Parathyroid adenoma (tissue), 2 donors: ENCODE data around the gene SMYD4.

ENCODE experiments used
- H2AFZ ChIP-seq: fragments of 300-600 bp; sonication (generic); one replicate; pipeline ENCODE4 v1.7.0; 2017; ENCODE audit warnings: antibody characterized with exemption, mild to moderate bottlenecking
- H3K27ac ChIP-seq: fragments of 300-600 bp; sonication (generic); one replicate; pipeline ENCODE4 v1.7.0; 2017
- H3K27me3 ChIP-seq: fragments of 300-600 bp; sonication (generic); one replicate; pipeline ENCODE4 v1.7.0; 2017; ENCODE audit warnings: low read length; ENCODE audit not compliant: control insufficient read depth, insufficient read depth
- H3K36me3 ChIP-seq: fragments of 300-600 bp; sonication (generic); one replicate; pipeline ENCODE4 v1.7.0; 2017; ENCODE audit warnings: low read length; ENCODE audit not compliant: control insufficient read depth, insufficient read depth
- H3K4me1 ChIP-seq: fragments of 300-600 bp; sonication (generic); one replicate; pipeline ENCODE4 v1.7.0; 2017; ENCODE audit warnings: control low read depth
- H3K4me2 ChIP-seq: fragments of 300-600 bp; sonication (generic); one replicate; pipeline ENCODE4 v1.7.0; 2017; ENCODE audit warnings: low read length
- H3K4me3 ChIP-seq: fragments of 300-600 bp; sonication (generic); one replicate; pipeline ENCODE4 v1.7.0; 2017; ENCODE audit warnings: low read depth, low read length
- H3K79me2 ChIP-seq: fragments of 300-600 bp; sonication (generic); one replicate; pipeline ENCODE4 v1.7.0; 2017; ENCODE audit warnings: control low read depth
- H3K9ac ChIP-seq: fragments of 300-600 bp; sonication (generic); one replicate; pipeline ENCODE4 v1.7.0; 2017; ENCODE audit warnings: mild to moderate bottlenecking
- H3K9me3 ChIP-seq: fragments of 300-600 bp; sonication (generic); one replicate; pipeline ENCODE4 v1.7.0; 2017; ENCODE audit warnings: low read length; ENCODE audit not compliant: control insufficient read depth
- TF ChIP-seq, protein P1 (sequence below): fragments of 300-600 bp; sonication (generic); IDR thresholded peaks from one replicate; pipeline ENCODE4 v1.7.0; 2017; ENCODE audit warnings: antibody characterized with exemption, mild to moderate bottlenecking
- donor health status: primary hyperparathyroidism.

The SMYD4 gene

DNA sequence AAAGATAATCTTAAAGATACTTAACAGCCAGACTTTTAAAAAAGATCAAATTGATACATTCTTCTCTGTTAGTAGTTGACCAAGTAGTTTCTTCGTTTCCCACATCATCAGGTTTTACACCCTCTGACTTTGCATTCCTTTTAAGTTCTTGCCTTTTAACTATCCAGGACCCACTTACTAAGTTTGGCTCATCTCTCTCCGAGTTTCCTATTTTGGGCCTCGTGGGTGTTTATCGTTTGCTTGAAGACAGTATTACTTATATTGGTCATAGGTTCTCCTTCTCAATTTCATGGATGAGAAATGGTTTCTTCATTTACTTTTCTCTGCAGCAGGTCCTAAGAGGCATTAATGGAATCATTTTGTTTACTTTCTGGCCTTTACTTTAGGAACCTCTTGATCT, 43.3 kb upstream of the SMYD4 start:
- H2AFZ ChIP-seq: no peak overlapping the region
- no peaks in the 10 kb centered on the region for H3K9me3 ChIP-seq
- H3K4me1 ChIP-seq: no peaks in the 10 kb centered on the region
- no peak overlapping the region for H3K27ac ChIP-seq
- no peak overlapping the region for H3K4me2 ChIP-seq
- no peaks in the 10 kb centered on the region for H3K27me3 ChIP-seq
- H3K36me3 ChIP-seq: no peaks in the 10 kb centered on the region
- no peak overlapping the region for H3K9ac ChIP-seq
- no peaks in the 10 kb centered on the region for H3K79me2 ChIP-seq
- TF ChIP-seq, protein P1, sequence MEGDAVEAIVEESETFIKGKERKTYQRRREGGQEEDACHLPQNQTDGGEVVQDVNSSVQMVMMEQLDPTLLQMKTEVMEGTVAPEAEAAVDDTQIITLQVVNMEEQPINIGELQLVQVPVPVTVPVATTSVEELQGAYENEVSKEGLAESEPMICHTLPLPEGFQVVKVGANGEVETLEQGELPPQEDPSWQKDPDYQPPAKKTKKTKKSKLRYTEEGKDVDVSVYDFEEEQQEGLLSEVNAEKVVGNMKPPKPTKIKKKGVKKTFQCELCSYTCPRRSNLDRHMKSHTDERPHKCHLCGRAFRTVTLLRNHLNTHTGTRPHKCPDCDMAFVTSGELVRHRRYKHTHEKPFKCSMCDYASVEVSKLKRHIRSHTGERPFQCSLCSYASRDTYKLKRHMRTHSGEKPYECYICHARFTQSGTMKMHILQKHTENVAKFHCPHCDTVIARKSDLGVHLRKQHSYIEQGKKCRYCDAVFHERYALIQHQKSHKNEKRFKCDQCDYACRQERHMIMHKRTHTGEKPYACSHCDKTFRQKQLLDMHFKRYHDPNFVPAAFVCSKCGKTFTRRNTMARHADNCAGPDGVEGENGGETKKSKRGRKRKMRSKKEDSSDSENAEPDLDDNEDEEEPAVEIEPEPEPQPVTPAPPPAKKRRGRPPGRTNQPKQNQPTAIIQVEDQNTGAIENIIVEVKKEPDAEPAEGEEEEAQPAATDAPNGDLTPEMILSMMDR: no peak
- no peak overlapping the region for H3K4me3 ChIP-seq

DNA sequence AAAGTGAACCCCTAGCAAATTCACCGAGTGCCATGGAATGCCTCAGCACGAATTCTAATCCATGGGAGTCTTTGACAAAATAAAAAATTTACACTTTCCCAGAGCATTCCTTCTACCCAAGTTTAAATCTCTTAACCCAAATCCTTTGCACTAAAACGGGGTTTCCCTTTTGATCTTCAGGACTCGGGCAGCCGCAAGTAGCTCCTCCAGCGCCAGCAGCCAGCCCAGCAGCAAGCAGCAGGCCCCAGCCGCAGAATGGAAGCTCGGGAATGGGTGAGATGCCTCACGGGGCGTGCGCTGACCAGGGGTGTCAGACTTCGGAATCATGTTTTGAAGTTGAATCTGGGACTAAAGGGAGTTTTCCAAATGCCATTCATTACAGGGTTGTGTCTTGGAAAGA, 42.6 kb upstream of the SMYD4 start:
- Histone ChIP-seq H3K36me3 (no peaks in the 10 kb centered on the region), H3K27me3 (no peaks in the 10 kb centered on the region), H3K79me2 (no peaks in the 10 kb centered on the region), H2AFZ (no peak overlapping the region), H3K4me2 (no peak overlapping the region), H3K4me1 (no peaks in the 10 kb centered on the region), H3K27ac (no peak overlapping the region), H3K4me3 (no peak overlapping the region), H3K9ac (no peak overlapping the region), H3K9me3 (no peaks in the 10 kb centered on the region)
- TF ChIP-seq, protein P1: no peak

DNA sequence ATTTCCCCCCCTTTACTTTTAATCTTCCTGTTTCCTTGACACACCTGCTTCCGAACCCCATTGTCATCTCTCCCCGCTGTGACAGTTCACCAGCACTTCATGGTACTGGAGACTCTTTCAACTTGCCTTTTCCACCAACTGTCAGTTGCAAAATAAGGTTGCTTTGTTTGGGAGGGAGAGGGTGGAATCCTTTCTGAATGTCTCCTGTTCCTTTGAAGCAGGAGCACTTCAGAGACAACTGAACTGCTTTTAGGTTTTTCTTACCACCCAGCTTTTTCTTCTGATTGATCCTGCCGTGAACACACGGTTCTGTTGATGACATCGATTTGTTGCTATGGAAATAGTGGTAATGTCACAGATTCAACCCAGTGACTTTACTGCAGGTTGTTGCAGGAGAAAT, 42.1 kb upstream of the SMYD4 start:
- H3K27ac ChIP-seq: no peak overlapping the region
- no peak overlapping the region for H3K4me3 ChIP-seq
- H3K9me3 ChIP-seq: no peaks in the 10 kb centered on the region
- no peaks in the 10 kb centered on the region for H3K79me2 ChIP-seq
- H3K27me3 ChIP-seq: no peaks in the 10 kb centered on the region
- H3K4me2 ChIP-seq: no peak overlapping the region
- TF ChIP-seq, protein P1: no peak
- no peak overlapping the region for H3K9ac ChIP-seq
- no peaks in the 10 kb centered on the region for H3K36me3 ChIP-seq
- no peak overlapping the region for H2AFZ ChIP-seq
- no peaks in the 10 kb centered on the region for H3K4me1 ChIP-seq

DNA sequence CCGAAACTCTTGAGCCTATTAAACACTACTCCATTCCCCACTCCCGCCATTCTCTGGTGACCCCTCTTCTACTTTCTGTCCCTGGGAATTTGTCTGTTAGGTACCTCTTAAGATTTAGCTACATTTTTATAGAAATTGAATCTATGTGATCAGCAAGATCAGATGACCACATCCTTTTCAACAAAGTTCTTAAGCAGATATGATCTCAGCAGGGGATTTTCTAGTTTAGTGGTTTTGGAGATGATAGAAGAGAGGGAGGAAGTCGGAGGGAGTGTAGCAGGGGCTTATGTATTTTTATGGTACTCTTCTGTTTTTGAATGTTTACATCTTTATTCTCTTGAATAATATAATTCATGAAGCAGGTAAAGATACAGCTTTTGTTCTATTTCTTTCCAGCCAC, 40.9 kb upstream of the SMYD4 start:
- H3K4me2 ChIP-seq: no peak overlapping the region
- no peaks in the 10 kb centered on the region for H3K4me1 ChIP-seq
- no peaks in the 10 kb centered on the region for H3K9me3 ChIP-seq
- no peak overlapping the region for H3K27ac ChIP-seq
- no peak overlapping the region for H3K9ac ChIP-seq
- no peak overlapping the region for H3K4me3 ChIP-seq
- TF ChIP-seq, protein P1: no peak
- no peaks in the 10 kb centered on the region for H3K79me2 ChIP-seq
- H3K27me3 ChIP-seq: no peaks in the 10 kb centered on the region
- no peaks in the 10 kb centered on the region for H3K36me3 ChIP-seq
- H2AFZ ChIP-seq: no peak overlapping the region

DNA sequence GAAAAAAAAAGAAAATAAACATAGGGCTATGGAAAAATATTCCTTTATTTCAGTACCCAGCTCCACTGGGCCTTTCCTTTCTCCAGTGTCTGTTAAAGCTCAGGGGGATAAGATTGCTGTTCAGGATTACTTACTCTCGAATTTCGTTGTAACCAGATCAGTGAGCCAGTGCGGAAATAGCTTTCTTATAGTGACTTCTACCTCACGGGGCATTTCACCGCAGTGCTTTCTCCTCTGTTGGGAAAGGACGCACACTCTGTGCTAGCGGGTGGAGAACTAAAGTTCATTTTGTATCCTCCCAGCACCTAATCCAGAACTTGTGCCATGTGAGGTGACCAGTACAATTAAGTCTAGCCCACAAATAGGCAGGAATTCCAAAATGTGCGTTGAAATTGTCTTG, 38.4 kb upstream of the SMYD4 start:
- Histone ChIP-seq H3K4me2 (no peak overlapping the region), H3K9ac (no peak overlapping the region), H3K4me3 (no peak overlapping the region), H3K36me3 (no peaks in the 10 kb centered on the region), H3K27me3 (no peaks in the 10 kb centered on the region), H3K79me2 (no peaks in the 10 kb centered on the region), H3K27ac (no peak overlapping the region), H3K9me3 (no peaks in the 10 kb centered on the region), H2AFZ (no peak overlapping the region), H3K4me1 (no peaks in the 10 kb centered on the region)
- TF ChIP-seq, protein P1: no peak
